Measurements from ENCODE around the gene OTUB2. TPM values are rescaled to one million over a fixed set of nuclear protein-coding genes. Genes with fewer than 3 reads are reported as not detected.

OTUB2 gene
- total RNA-seq, 2 donors from 2014 or later, result 2.2 to 2.7 TPM

GRCh38 chr14:94021416-94022157 is 4.6 kb upstream of the OTUB2 start:
- TF ChIP-seq CTCF (IDR thresholded peaks at IDR 0.05), result no peak
- H3K4me1 ChIP-seq, result no peaks in the 10 kb centered on the region
- no peaks in the 10 kb centered on the region for H3K9me3 ChIP-seq
- H3K27ac ChIP-seq, result no peak overlapping the region
- H3K4me3 ChIP-seq, result no peak overlapping the region
- H3K36me3 ChIP-seq, result no peaks in the 10 kb centered on the region
- H3K27me3 ChIP-seq, result no peaks in the 10 kb centered on the region
- intact Hi-C loops (cut with DNase I), result no loop called here
- H3K9ac ChIP-seq (ENCODE audit: low read depth in 2 of 2, low read length in 2 of 2), result no peak overlapping the region
- DNase-seq, result no peak

GRCh38 chr14:94022532-94023411 is 3.4 kb upstream of the OTUB2 start:
- no peak for DNase-seq
- no peak overlapping the region for H3K27ac ChIP-seq
- H3K9ac ChIP-seq (ENCODE audit: low read depth in 2 of 2, low read length in 2 of 2), result no peak overlapping the region
- TF ChIP-seq CTCF (IDR thresholded peaks at IDR 0.05), result no peak
- H3K36me3 ChIP-seq, result no peaks in the 10 kb centered on the region
- H3K4me1 ChIP-seq, result no peaks in the 10 kb centered on the region
- H3K4me3 ChIP-seq, result no peak overlapping the region
- no peaks in the 10 kb centered on the region for H3K27me3 ChIP-seq
- intact Hi-C loops (cut with DNase I), result no loop called here
- H3K9me3 ChIP-seq, result no peaks in the 10 kb centered on the region

GRCh38 chr14:94024549-94024948 is 1.6 kb upstream of the OTUB2 start:
- H3K27ac ChIP-seq, result no peak overlapping the region
- no peak overlapping the region for H3K9ac ChIP-seq (ENCODE audit: low read depth in 2 of 2, low read length in 2 of 2)
- no peaks in the 10 kb centered on the region for H3K4me1 ChIP-seq
- no peaks in the 10 kb centered on the region for H3K9me3 ChIP-seq
- H3K36me3 ChIP-seq, result no peaks in the 10 kb centered on the region
- no peak for TF ChIP-seq CTCF (IDR thresholded peaks at IDR 0.05)
- H3K27me3 ChIP-seq, result no peaks in the 10 kb centered on the region
- DNase-seq, result no peak
- intact Hi-C loops (cut with DNase I), result no loop called here
- H3K4me3 ChIP-seq, result no peak overlapping the region

GRCh38 chr14:94025720-94026119 is 420 bp upstream of the OTUB2 start:
- H3K27ac ChIP-seq, result no peak overlapping the region
- H3K9ac ChIP-seq (ENCODE audit: low read depth in 2 of 2, low read length in 2 of 2), result no peak overlapping the region
- no peaks in the 10 kb centered on the region for H3K36me3 ChIP-seq
- no peaks in the 10 kb centered on the region for H3K4me1 ChIP-seq
- H3K27me3 ChIP-seq, result no peaks in the 10 kb centered on the region
- no peak for TF ChIP-seq CTCF (IDR thresholded peaks at IDR 0.05)
- intact Hi-C loops (cut with DNase I), result no loop called here
- H3K4me3 ChIP-seq, result peak overlapping the region; percentile 79
- no peak for DNase-seq
- H3K9me3 ChIP-seq, result no peaks in the 10 kb centered on the region

GRCh38 chr14:94026889-94027469 is 839 bp downstream of the OTUB2 start:
- TF ChIP-seq CTCF (IDR thresholded peaks at IDR 0.05), result no peak
- H3K9me3 ChIP-seq, result no peaks in the 10 kb centered on the region
- H3K4me1 ChIP-seq, result no peaks in the 10 kb centered on the region
- H3K9ac ChIP-seq (ENCODE audit: low read depth in 2 of 2, low read length in 2 of 2), result peak overlapping the region in 1 of 2 donors; percentile 52
- intact Hi-C loops (cut with DNase I), result no loop called here
- no peaks in the 10 kb centered on the region for H3K27me3 ChIP-seq
- H3K4me3 ChIP-seq, result peak overlapping the region; percentile 79
- no peak for DNase-seq
- no peak overlapping the region for H3K27ac ChIP-seq
- H3K36me3 ChIP-seq, result no peaks in the 10 kb centered on the region

Measured in colonic mucosa (tissue), 4 donors.